Parathyroid adenoma (tissue), 2 donors: ENCODE results near the gene LEP.

Experiments used
- H2AFZ ChIP-seq: fragments of 300-600 bp; sonication (generic); one replicate; pipeline ENCODE4 v1.7.0; 2017; ENCODE audit warnings: antibody characterized with exemption, mild to moderate bottlenecking
- H3K27ac ChIP-seq: fragments of 300-600 bp; sonication (generic); one replicate; pipeline ENCODE4 v1.7.0; 2017
- H3K27me3 ChIP-seq: fragments of 300-600 bp; sonication (generic); one replicate; pipeline ENCODE4 v1.7.0; 2017; ENCODE audit warnings: low read length; ENCODE audit not compliant: control insufficient read depth, insufficient read depth
- H3K36me3 ChIP-seq: fragments of 300-600 bp; sonication (generic); one replicate; pipeline ENCODE4 v1.7.0; 2017; ENCODE audit warnings: low read length; ENCODE audit not compliant: control insufficient read depth, insufficient read depth
- H3K4me1 ChIP-seq: fragments of 300-600 bp; sonication (generic); one replicate; pipeline ENCODE4 v1.7.0; 2017; ENCODE audit warnings: control low read depth
- H3K4me2 ChIP-seq: fragments of 300-600 bp; sonication (generic); one replicate; pipeline ENCODE4 v1.7.0; 2017; ENCODE audit warnings: low read length
- H3K4me3 ChIP-seq: fragments of 300-600 bp; sonication (generic); one replicate; pipeline ENCODE4 v1.7.0; 2017; ENCODE audit warnings: low read depth, low read length
- H3K79me2 ChIP-seq: fragments of 300-600 bp; sonication (generic); one replicate; pipeline ENCODE4 v1.7.0; 2017; ENCODE audit warnings: control low read depth
- H3K9ac ChIP-seq: fragments of 300-600 bp; sonication (generic); one replicate; pipeline ENCODE4 v1.7.0; 2017; ENCODE audit warnings: mild to moderate bottlenecking
- H3K9me3 ChIP-seq: fragments of 300-600 bp; sonication (generic); one replicate; pipeline ENCODE4 v1.7.0; 2017; ENCODE audit warnings: low read length; ENCODE audit not compliant: control insufficient read depth
- CTCF ChIP-seq: fragments of 300-600 bp; sonication (generic); IDR thresholded peaks from one replicate; pipeline ENCODE4 v1.7.0; 2017; ENCODE audit warnings: antibody characterized with exemption, mild to moderate bottlenecking
- donor health status: primary hyperparathyroidism.

LEP gene

GRCh38 chr7:128202287-128202957, 38.7 kb upstream of the LEP start:
- H3K79me2 ChIP-seq: no peaks in the 10 kb centered on the region
- no peak overlapping the region for H3K27ac ChIP-seq
- no peak overlapping the region for H3K9ac ChIP-seq
- TF ChIP-seq CTCF: no peak
- no peaks in the 10 kb centered on the region for H3K27me3 ChIP-seq
- no peaks in the 10 kb centered on the region for H3K36me3 ChIP-seq
- no peaks in the 10 kb centered on the region for H3K9me3 ChIP-seq
- H3K4me2 ChIP-seq: no peak overlapping the region
- H3K4me1 ChIP-seq: no peaks in the 10 kb centered on the region
- no peak overlapping the region for H2AFZ ChIP-seq
- no peak overlapping the region for H3K4me3 ChIP-seq

- no peak overlapping the region for H3K4me3 ChIP-seq
- TF ChIP-seq CTCF: no peak
- H3K4me2 ChIP-seq: no peak overlapping the region
- no peak overlapping the region for H3K9ac ChIP-seq
- no peaks in the 10 kb centered on the region for H3K27me3 ChIP-seq
- H2AFZ ChIP-seq: no peak overlapping the region
- no peaks in the 10 kb centered on the region for H3K79me2 ChIP-seq
- H3K27ac ChIP-seq: no peak overlapping the region
- no peaks in the 10 kb centered on the region for H3K4me1 ChIP-seq
- no peaks in the 10 kb centered on the region for H3K36me3 ChIP-seq
- H3K9me3 ChIP-seq: no peaks in the 10 kb centered on the region
These were observed 38.0 kb upstream of the LEP start for GRCh38 chr7:128203047-128203491.

- no peaks in the 10 kb centered on the region for H3K79me2 ChIP-seq
- no peak overlapping the region for H3K4me2 ChIP-seq
- H3K9me3 ChIP-seq: no peaks in the 10 kb centered on the region
- H3K36me3 ChIP-seq: no peaks in the 10 kb centered on the region
- no peak for TF ChIP-seq CTCF
- no peak overlapping the region for H3K27ac ChIP-seq
- no peaks in the 10 kb centered on the region for H3K4me1 ChIP-seq
- H3K27me3 ChIP-seq: no peaks in the 10 kb centered on the region
- H3K9ac ChIP-seq: no peak overlapping the region
- no peak overlapping the region for H2AFZ ChIP-seq
- H3K4me3 ChIP-seq: no peak overlapping the region
These were observed 37.3 kb upstream of the LEP start for GRCh38 chr7:128203710-128204214.

- H3K4me1 ChIP-seq: no peaks in the 10 kb centered on the region
- H3K79me2 ChIP-seq: no peaks in the 10 kb centered on the region
- H3K9ac ChIP-seq: no peak overlapping the region
- H2AFZ ChIP-seq: no peak overlapping the region
- no peak overlapping the region for H3K4me2 ChIP-seq
- no peak for TF ChIP-seq CTCF
- H3K27ac ChIP-seq: no peak overlapping the region
- H3K9me3 ChIP-seq: no peaks in the 10 kb centered on the region
- no peaks in the 10 kb centered on the region for H3K27me3 ChIP-seq
- H3K4me3 ChIP-seq: no peak overlapping the region
- H3K36me3 ChIP-seq: no peaks in the 10 kb centered on the region
These were observed 36.6 kb upstream of the LEP start for GRCh38 chr7:128204455-128204854.

GRCh38 chr7:128205068-128205467, 36.0 kb upstream of the LEP start:
- Histone ChIP-seq H3K9ac (no peak overlapping the region), H3K36me3 (no peaks in the 10 kb centered on the region), H3K9me3 (no peaks in the 10 kb centered on the region), H3K27ac (no peak overlapping the region), H3K4me2 (no peak overlapping the region), H2AFZ (no peak overlapping the region), H3K27me3 (no peaks in the 10 kb centered on the region), H3K79me2 (no peaks in the 10 kb centered on the region), H3K4me1 (no peaks in the 10 kb centered on the region), H3K4me3 (no peak overlapping the region)
- TF ChIP-seq CTCF: no peak
